Stomach (tissue), 9 donors: Measurements from ENCODE around the gene CDK15. TPM values are rescaled to one million over a fixed set of nuclear protein-coding genes. Genes with fewer than 3 reads are reported as not detected.
A peak's percentile ranks its signal among the peaks of the same experiment; 100 is the strongest.

Source experiments
- DNase-seq, 2 donors: peaks; one replicate each; pipeline versions ENCODE4 v3.0.0 to v3.0.0-alpha.2; 2013 to 2019
- H3K27ac ChIP-seq, 5 donors: fragments of 200-600 bp in 4 of 5; sonication (generic) in 4 of 5; one replicate each; pipeline ENCODE4 v1.5.1; 2013 to 2019; ENCODE audit warnings: mild to moderate bottlenecking in 1 of 5, moderate library complexity in 1 of 5
- H3K27me3 ChIP-seq, 3 donors: fragments of 200-600 bp; sonication (generic); one replicate each; pipeline ENCODE4 v1.5.1; 2017 to 2019; ENCODE audit warnings: mixed run types in 1 of 3
- H3K36me3 ChIP-seq, 4 donors: fragments of 200-600 bp; sonication (generic); 1 replicate in 3 of 4; 2 replicates in 1 of 4; pipeline ENCODE4 v1.5.1; 2016 to 2019
- H3K4me1 ChIP-seq, 4 donors: fragments of 200-600 bp; sonication (generic); one replicate each; pipeline ENCODE4 v1.5.1; 2016 to 2019
- H3K4me3 ChIP-seq, 4 donors: fragments of 200-600 bp; sonication (generic) in 3 of 4; one replicate each; pipeline ENCODE4 v1.5.1; 2016 to 2019; ENCODE audit warnings: mild to moderate bottlenecking in 1 of 4
- H3K9me3 ChIP-seq, 4 donors: fragments of 200-600 bp; sonication (generic); one replicate each; pipeline ENCODE4 v1.5.1; 2016 to 2019
- CTCF ChIP-seq, 7 experiments: fragments of 450-650 bp in 4 of 7; fragments of 200-600 bp in 3 of 7; sonication (generic) in 3 of 7; IDR thresholded peaks; one replicate each; pipeline ENCODE4 v1.5.1; 2016 to 2019; ENCODE audit warnings: antibody characterized with exemption in 7 of 7, control low read depth in 2 of 7, mild to moderate bottlenecking in 1 of 7
- EP300 ChIP-seq: sonication (generic); formaldehyde crosslinking; IDR thresholded peaks from one replicate; pipeline ENCODE4 v1.6.1; 2017; ENCODE audit warnings: antibody characterized with exemption
- POLR2A ChIP-seq, 4 donors: fragments of 450-650 bp; IDR thresholded peaks; one replicate each; pipeline ENCODE4 v1.6.1; 2016; ENCODE audit warnings: antibody characterized with exemption in 4 of 4, control low read depth in 2 of 4, mild to moderate bottlenecking in 1 of 4, moderate library complexity in 1 of 4
- POLR2AphosphoS5 ChIP-seq, 3 donors: sonication (generic); formaldehyde crosslinking; IDR thresholded peaks; one replicate each; pipeline ENCODE4 v1.6.1; 2016; ENCODE audit warnings: antibody characterized with exemption in 3 of 3
- WGBS, 5 donors: extraction: QIAGEN DNeasy Blood & Tissue Kit in 3 of 5; methylation state at CpG; one replicate each; pipeline versions ENCODE4 v1.1.5 to v1.1.7; 2013 to 2018; 5-methylcytosine and 5-hydroxymethylcytosine counted together
- intact Hi-C: fragments of 100-400 bp; cut with DNase I; formaldehyde crosslinking; loops from one replicate; pipeline ENCODE4 v1.15.1; 2023; ENCODE audit warnings: low total_unique reads
- polyA plus RNA-seq, 3 donors: library from polyadenylated mRNA; stranded (reverse); fragments of 200-250 nt; gene quantifications; one replicate each; pipeline ENCODE4 v1.2.3, GENCODE V29; 2013
- total RNA-seq, 5 donors: library from RNA; depleted of rRNA; stranded (reverse); fragments of >200 nt; gene quantifications; one replicate each; pipeline versions ENCODE4 v1.1.0 to v1.2.3, GENCODE V29; 2014 to 2016
- donor health status: healthy with polysubstance abuse.
- donor health status: Bipolar disorder and iron deficiency.
- donor health status: healthy.

The CDK15 gene
- total and polyA plus RNA-seq, 8 donors, result 0.08 to 24.1 (median 3.2) TPM; not detected in 2

GRCh38 chr2:201900362-201900761, 94.0 kb downstream of the CDK15 start:
- Histone ChIP-seq H3K36me3 (no peaks in the 10 kb centered on the region), H3K27me3 (peaks cover 0 to 7% (median 0%) of the 10 kb centered on the region in 3 donors), H3K27ac (no peak overlapping the region), H3K9me3 (no peaks in the 10 kb centered on the region), H3K4me1 (no peaks in the 10 kb centered on the region), H3K4me3 (no peak overlapping the region)
- intact Hi-C loops, result no loop called here
- WGBS, 5 donors, result 31 to 49% (median 33%) methylated on average over 2 of the region's 2 CpGs
- DNase-seq, result no peak
- TF ChIP-seq POLR2A (IDR thresholded peaks at IDR 0.05), result no peak
- no peak for TF ChIP-seq CTCF (IDR thresholded peaks at IDR 0.05)
- no peak for TF ChIP-seq POLR2AphosphoS5 (IDR thresholded peaks at IDR 0.05)
- TF ChIP-seq EP300, result no peak

- intact Hi-C loops, result no loop called here
- no peak overlapping the region for H3K4me3 ChIP-seq
- DNase-seq, result no peak
- TF ChIP-seq EP300 (no peak), POLR2AphosphoS5 (IDR thresholded peaks at IDR 0.05) (no peak)
- no peaks in the 10 kb centered on the region for H3K4me1 ChIP-seq
- no peaks in the 10 kb centered on the region for H3K36me3 ChIP-seq
- H3K27ac ChIP-seq, result no peak overlapping the region
- no peaks in the 10 kb centered on the region for H3K9me3 ChIP-seq
- 54 to 81% (median 77%) methylated on average over 8 of the region's 8 CpGs for WGBS, 5 donors
- H3K27me3 ChIP-seq, result peaks cover 0 to 7% (median 0%) of the 10 kb centered on the region in 3 donors
Observed at GRCh38 chr2:201901786-201902185, 95.4 kb downstream of the CDK15 start.

- Histone ChIP-seq H3K4me3 (no peak overlapping the region), H3K27me3 (no peaks in the 10 kb centered on the region), H3K4me1 (peaks cover 0 to 6% (median 0%) of the 10 kb centered on the region in 4 donors), H3K36me3 (no peaks in the 10 kb centered on the region), H3K9me3 (no peaks in the 10 kb centered on the region), H3K27ac (no peak overlapping the region)
- WGBS, 5 donors, result 54 to 65% (median 64%) methylated on average over 5 of the region's 5 CpGs
- DNase-seq, result no peak
- intact Hi-C loops, result no loop called here
- no peak for TF ChIP-seq CTCF (IDR thresholded peaks at IDR 0.05)
- no peak for TF ChIP-seq EP300
- TF ChIP-seq POLR2AphosphoS5 (IDR thresholded peaks at IDR 0.05), result no peak
- no peak for TF ChIP-seq POLR2A (IDR thresholded peaks at IDR 0.05)
Observed at GRCh38 chr2:201904538-201905420, 98.4 kb downstream of the CDK15 start.

- Histone ChIP-seq H3K27me3 (no peaks in the 10 kb centered on the region), H3K4me3 (no peak overlapping the region), H3K9me3 (no peaks in the 10 kb centered on the region), H3K36me3 (no peaks in the 10 kb centered on the region), H3K4me1 (peaks cover 0 to 11% (median 0%) of the 10 kb centered on the region in 4 donors), H3K27ac (no peak overlapping the region)
- DNase-seq, result peak in 1 of 2 donors; percentile 69
- WGBS, 5 donors, result 22 to 48% (median 43%) methylated on average over 10 of the region's 10 CpGs
- intact Hi-C loops, result no loop called here
- TF ChIP-seq POLR2AphosphoS5 (IDR thresholded peaks at IDR 0.05) (no peak), CTCF (IDR thresholded peaks at IDR 0.05) (no peak), POLR2A (IDR thresholded peaks at IDR 0.05) (no peak), EP300 (no peak)
Observed at GRCh38 chr2:201906777-201907562, 100.6 kb downstream of the CDK15 start.
